Measurements from ENCODE around the gene CATSPERD.

- TF ChIP-seq EP300 (IDR thresholded peaks at IDR 0.05), result no peak
- no peak for TF ChIP-seq CTCF (IDR thresholded peaks at IDR 0.05)
- no peak for TF ChIP-seq POLR2A (IDR thresholded peaks at IDR 0.05)
These were observed 3.1 kb upstream of the CATSPERD start for GRCh38 chr19:5717215-5717935.

Measured in ovary (tissue), 3 donors.